GM23338 (cell line): ENCODE data around the gene COL18A1. TPM values are rescaled to one million over a fixed set of nuclear protein-coding genes. Genes with fewer than 3 reads are reported as not detected.

Source experiments
- ATAC-seq: fragments of 200-7000 bp; cut with Tn5 transposase; 3 replicates; pipeline ENCODE4 v1.9.1; 2020
- DNase-seq: peaks from one replicate; pipeline ENCODE4 v3.0.0-alpha.2; 2015; ENCODE audit warnings: low spot score
- H2AFZ ChIP-seq: fragments of 200-600 bp; sonication (generic); 2 replicates; pipeline ENCODE4 v1.8.0; 2016; ENCODE audit warnings: antibody characterized with exemption, mild to moderate bottlenecking, moderate library complexity
- H3F3A ChIP-seq: fragments of 200-600 bp; sonication (generic); replicated peaks from 2 replicates; pipeline ENCODE4 v1.8.0; 2017; ENCODE audit warnings: antibody characterized with exemption, mixed run types, low read depth
- H3K27ac ChIP-seq: fragments of 200-600 bp; sonication (generic); 2 replicates; pipeline ENCODE4 v1.6.1; 2016; ENCODE audit warnings: low read depth
- H3K27me3 ChIP-seq: fragments of 200-600 bp; sonication (generic); 2 replicates; pipeline ENCODE4 v1.8.0; 2016; ENCODE audit warnings: mild to moderate bottlenecking, mixed run types, moderate library complexity; ENCODE audit not compliant: insufficient read depth
- H3K36me3 ChIP-seq: fragments of 200-600 bp; sonication (generic); 2 replicates; pipeline ENCODE4 v1.8.0; 2016; ENCODE audit warnings: mild to moderate bottlenecking; ENCODE audit not compliant: insufficient read depth
- H3K4me1 ChIP-seq: fragments of 200-600 bp; sonication (generic); 2 replicates; pipeline ENCODE4 v1.8.0; 2016; ENCODE audit warnings: mild to moderate bottlenecking, moderate library complexity; ENCODE audit not compliant: insufficient read depth
- H3K4me2 ChIP-seq: fragments of 200-600 bp; sonication (generic); 2 replicates; pipeline ENCODE4 v1.7.1; 2017; ENCODE audit warnings: mixed run types
- H3K4me3 ChIP-seq: fragments of 200-600 bp; sonication (generic); 2 replicates; pipeline ENCODE4 v1.6.1; 2016; ENCODE audit warnings: mixed run types
- H3K79me2 ChIP-seq: fragments of 200-600 bp; sonication (generic); replicated peaks from 2 replicates; pipeline ENCODE4 v1.8.0; 2017; ENCODE audit warnings: mild to moderate bottlenecking; ENCODE audit not compliant: insufficient read depth
- H3K9me2 ChIP-seq: fragments of 200-600 bp; sonication (generic); 2 replicates; pipeline ENCODE4 v1.8.0; 2017; ENCODE audit not compliant: insufficient read depth
- H4K20me1 ChIP-seq: fragments of 200-600 bp; sonication (generic); replicated peaks from 2 replicates; pipeline ENCODE4 v1.8.0; 2017; ENCODE audit warnings: mild to moderate bottlenecking; ENCODE audit not compliant: insufficient read depth
- H3K27ac Mint-ChIP-seq: 2 replicates; pipeline ENCODE4 v1.8.0; 2020; ENCODE audit warnings: inconsistent platforms, mild to moderate bottlenecking, moderate library complexity, mixed read lengths
- H3K27me3 Mint-ChIP-seq: 3 replicates; pipeline ENCODE4 v1.8.0; 2022; ENCODE audit warnings: low read depth, mild to moderate bottlenecking, moderate library complexity, mixed read lengths, inconsistent platforms; ENCODE audit not compliant: insufficient read depth, poor library complexity
- H3K36me3 Mint-ChIP-seq: 3 replicates; pipeline ENCODE4 v1.8.0; 2021; ENCODE audit warnings: low read depth, mild to moderate bottlenecking, inconsistent platforms, moderate library complexity, mixed read lengths
- H3K4me1 Mint-ChIP-seq: 3 replicates; pipeline ENCODE4 v1.8.0; 2020; ENCODE audit warnings: mild to moderate bottlenecking, inconsistent platforms, mixed read lengths
- H3K4me3 Mint-ChIP-seq: 3 replicates; pipeline ENCODE4 v1.8.0; 2021; ENCODE audit warnings: moderate library complexity, mild to moderate bottlenecking, inconsistent platforms, mixed read lengths
- H3K9me3 Mint-ChIP-seq: 3 replicates; pipeline ENCODE4 v1.8.0; 2020; ENCODE audit warnings: moderate library complexity, mild to moderate bottlenecking, inconsistent platforms, mixed read lengths
- CREB1 ChIP-seq: fragments of 250-450 bp; sonication (Bioruptor Pico); IDR thresholded peaks from 2 replicates; pipeline ENCODE4 v1.5.0; 2020; ENCODE audit warnings: low read depth, mild to moderate bottlenecking, moderate library complexity
- CTCF ChIP-seq, 2 experiments: fragments of 200-600 bp in 1 of 2; sonication (generic) in 1 of 2; conservative IDR thresholded peaks; 2 replicates each; pipeline versions ENCODE4 v1.5.1 to v1.6.1; 2016 to 2017; ENCODE audit warnings: antibody characterized with exemption in 2 of 2, low read depth in 2 of 2, mild to moderate bottlenecking in 2 of 2, moderate library complexity in 1 of 2
- ETS1 ChIP-seq: IDR thresholded peaks from 2 replicates; pipeline ENCODE4 v1.6.1; 2016; ENCODE audit warnings: antibody characterized with exemption
- EZH2 ChIP-seq: fragments of 200-600 bp; sonication (generic); IDR thresholded peaks from one replicate; pipeline ENCODE4 v1.8.0; 2017; ENCODE audit warnings: antibody characterized with exemption, mild to moderate bottlenecking, low read depth; ENCODE audit not compliant: unreplicated experiment
- EZH2phosphoT487 ChIP-seq: fragments of 200-600 bp; sonication (generic); IDR thresholded peaks from one replicate; pipeline ENCODE4 v1.8.1; 2018; ENCODE audit warnings: antibody characterized with exemption; ENCODE audit not compliant: unreplicated experiment
- JUNB ChIP-seq: IDR thresholded peaks from one replicate; pipeline ENCODE4 v1.6.1; 2016; ENCODE audit warnings: antibody characterized with exemption; ENCODE audit not compliant: unreplicated experiment
- NANOG ChIP-seq: IDR thresholded peaks from 2 replicates; pipeline ENCODE4 v1.6.1; 2016; ENCODE audit warnings: antibody characterized with exemption, borderline replicate concordance
- POLR2AphosphoS5 ChIP-seq: IDR thresholded peaks from 2 replicates; pipeline ENCODE4 v1.6.1; 2016; ENCODE audit warnings: antibody characterized with exemption, low read depth
- REST ChIP-seq: IDR thresholded peaks from one replicate; pipeline ENCODE4 v1.6.1; 2018; ENCODE audit warnings: antibody characterized with exemption; ENCODE audit not compliant: unreplicated experiment
- STAT1 ChIP-seq: IDR thresholded peaks from one replicate; pipeline ENCODE4 v1.6.1; 2016; ENCODE audit warnings: antibody characterized with exemption; ENCODE audit not compliant: unreplicated experiment
- ZNF114 ChIP-seq: fragments of 250-450 bp; sonication (Bioruptor Pico); IDR thresholded peaks from 2 replicates; pipeline ENCODE4 v1.5.0; 2020; ENCODE audit warnings: mild to moderate bottlenecking, moderate library complexity
- ZNF331 ChIP-seq: fragments of 250-450 bp; sonication (Bioruptor Pico); IDR thresholded peaks from 2 replicates; pipeline ENCODE4 v1.5.0; 2020; ENCODE audit warnings: low read depth, mild to moderate bottlenecking, moderate library complexity
- ZNF462 ChIP-seq: fragments of 250-450 bp; sonication (Bioruptor Pico); IDR thresholded peaks from 2 replicates; pipeline ENCODE4 v1.5.0; 2020; ENCODE audit warnings: mild to moderate bottlenecking, moderate library complexity
- polyA plus RNA-seq: library from polyadenylated mRNA; unstranded; fragments of >200 nt; fragmentation: Nextera tagmentation; extraction: Ambion mirVana; gene quantifications from 2 replicates; pipeline ENCODE4 v1.2.1, GENCODE V29; 2016
- total RNA-seq: library from RNA; depleted of rRNA; stranded (reverse); fragments of >200 nt; shearing (Covaris generic); gene quantifications from 2 replicates; pipeline ENCODE4 v1.2.3, GENCODE V29; 2014

The COL18A1 gene
- total and polyA plus RNA-seq, 2 experiments from 2014 or later: 38.4 to 430 TPM

GRCh38 chr21:45388611-45389296 lies 16.2 kb upstream of the COL18A1 start:
- ATAC-seq: no peak
- Histone ChIP-seq H3K4me1 (no peaks in the 10 kb centered on the region; the same call in 1 of the 2 replicates), H3K79me2 (no peaks in the 10 kb centered on the region), H3K36me3 (no peaks in the 10 kb centered on the region), H3F3A (0 out of 2 replicates have a peak, but pooled peaks cover 5% of the 10 kb centered on the region), H4K20me1 (no peaks in the 10 kb centered on the region), H3K9me2 (no peaks in the 10 kb centered on the region), H3K27ac (no peak overlapping the region), H3K27me3 (no peaks in the 10 kb centered on the region), H3K4me3 (no peak overlapping the region), H3K4me2 (no peak overlapping the region), H2AFZ (no peak overlapping the region)
- peaks cover 15% of the 10 kb centered on the region for H3K27me3 Mint-ChIP-seq
- peaks cover 9% of the 10 kb centered on the region; the same call in 2 of the 3 replicates for H3K4me1 Mint-ChIP-seq
- no peak overlapping the region for H3K4me3 Mint-ChIP-seq
- no peaks in the 10 kb centered on the region for H3K36me3 Mint-ChIP-seq
- no peak for TF ChIP-seq EZH2phosphoT487
- no peak for TF ChIP-seq CREB1
- TF ChIP-seq ZNF462 (CRISPR knock-in tag): no peak
- TF ChIP-seq ZNF331: no peak
- no peak for TF ChIP-seq ZNF114 (CRISPR knock-in tag)
- TF ChIP-seq ETS1: no peak
- TF ChIP-seq JUNB: no peak
- TF ChIP-seq STAT1: no peak
- no peak for TF ChIP-seq NANOG
- TF ChIP-seq EZH2: no peak
- TF ChIP-seq REST: no peak
- no peak for TF ChIP-seq CTCF (conservative IDR thresholded peaks at IDR 0.05; ENCODE audit: low read depth in 2 of 2)
- no peak for TF ChIP-seq POLR2AphosphoS5
- H3K27ac Mint-ChIP-seq: no peak overlapping the region
- no peak for DNase-seq
- H3K9me3 Mint-ChIP-seq: no peaks in the 10 kb centered on the region; the same call in 2 of the 3 replicates
